ENCODE data around the gene DYSF. TPM values are rescaled to one million over a fixed set of nuclear protein-coding genes. Genes with fewer than 3 reads are reported as not detected.
A peak's percentile ranks its signal among the peaks of the same experiment; 100 is the strongest.

The DYSF gene
- total RNA-seq, 1 experiment from 2014 or later, result 2.2 TPM

GRCh38 chr2:71531522-71532047 is 78.2 kb downstream of the DYSF start:
- Histone ChIP-seq H3K4me3 (ENCODE audit: low read depth, low read length) (no peak overlapping the region), H3K36me3 (ENCODE audit: control insufficient read depth, insufficient read depth, low read length) (no peaks in the 10 kb centered on the region), H3K27me3 (replicated peaks; ENCODE audit: control insufficient read depth, insufficient read depth, low read length) (no peaks in the 10 kb centered on the region; the same call in 1 of the 2 replicates), H3K4me1 (no peaks in the 10 kb centered on the region), H3K9me3 (no peaks in the 10 kb centered on the region)
- Mint-ChIP-seq H3K27me3 (ENCODE audit: insufficient read depth, unreplicated experiment) (peaks cover 12% of the 10 kb centered on the region), H3K4me1 (ENCODE audit: low read depth, unreplicated experiment) (no peaks in the 10 kb centered on the region), H3K9me3 (ENCODE audit: unreplicated experiment) (no peaks in the 10 kb centered on the region), H3K27ac (ENCODE audit: unreplicated experiment) (no peak overlapping the region), H3K36me3 (ENCODE audit: insufficient read depth, unreplicated experiment) (no peaks in the 10 kb centered on the region), H3K4me3 (ENCODE audit: unreplicated experiment) (no peak overlapping the region)
- BruUV-seq (replicated peaks), result no TSS peak
- TF ChIP-seq CTCF (IDR thresholded peaks at IDR 0.05; ENCODE audit: insufficient read depth in 1 of 2, low read depth in 1 of 2, low read length in 1 of 2, severe bottlenecking in 1 of 2, unreplicated experiment in 1 of 2), result no peak
- POLR2A ChIA-PET, result no interaction called here
- CTCF ChIA-PET, result no interaction called here
- DNase-seq, result no peak
- intact Hi-C loops (cut with micrococcal nuclease; ENCODE audit: unreplicated experiment), result no loop called here

- Histone ChIP-seq H3K4me3 (ENCODE audit: low read depth, low read length) (no peak overlapping the region), H3K27me3 (replicated peaks; ENCODE audit: control insufficient read depth, insufficient read depth, low read length) (no peaks in the 10 kb centered on the region; the same call in 1 of the 2 replicates), H3K4me1 (no peaks in the 10 kb centered on the region), H3K36me3 (ENCODE audit: control insufficient read depth, insufficient read depth, low read length) (no peaks in the 10 kb centered on the region), H3K9me3 (no peaks in the 10 kb centered on the region)
- H3K27me3 Mint-ChIP-seq (ENCODE audit: insufficient read depth, unreplicated experiment), result peaks cover 12% of the 10 kb centered on the region
- no peak overlapping the region for H3K4me3 Mint-ChIP-seq (ENCODE audit: unreplicated experiment)
- H3K27ac Mint-ChIP-seq (ENCODE audit: unreplicated experiment), result no peak overlapping the region
- DNase-seq, result peak in 1 of 2 experiments; percentile 10
- H3K4me1 Mint-ChIP-seq (ENCODE audit: low read depth, unreplicated experiment), result no peaks in the 10 kb centered on the region
- ChIA-PET POLR2A (no interaction called here), CTCF (no interaction called here)
- BruUV-seq (replicated peaks), result no TSS peak
- no peaks in the 10 kb centered on the region for H3K36me3 Mint-ChIP-seq (ENCODE audit: insufficient read depth, unreplicated experiment)
- TF ChIP-seq CTCF (IDR thresholded peaks at IDR 0.05; ENCODE audit: insufficient read depth in 1 of 2, low read depth in 1 of 2, low read length in 1 of 2, severe bottlenecking in 1 of 2, unreplicated experiment in 1 of 2), result no peak
- no peaks in the 10 kb centered on the region for H3K9me3 Mint-ChIP-seq (ENCODE audit: unreplicated experiment)
- intact Hi-C loops (cut with micrococcal nuclease; ENCODE audit: unreplicated experiment), result no loop called here
Measured at GRCh38 chr2:71532327-71532726, 79.0 kb downstream of the DYSF start.

GRCh38 chr2:71534201-71534600 is 80.8 kb downstream of the DYSF start:
- Histone ChIP-seq H3K4me1 (no peaks in the 10 kb centered on the region), H3K36me3 (ENCODE audit: control insufficient read depth, insufficient read depth, low read length) (no peaks in the 10 kb centered on the region), H3K27me3 (replicated peaks; ENCODE audit: control insufficient read depth, insufficient read depth, low read length) (no peaks in the 10 kb centered on the region; the same call in 1 of the 2 replicates), H3K4me3 (ENCODE audit: low read depth, low read length) (no peak overlapping the region), H3K9me3 (no peaks in the 10 kb centered on the region)
- no peaks in the 10 kb centered on the region for H3K4me1 Mint-ChIP-seq (ENCODE audit: low read depth, unreplicated experiment)
- H3K9me3 Mint-ChIP-seq (ENCODE audit: unreplicated experiment), result no peaks in the 10 kb centered on the region
- CTCF ChIA-PET, result no interaction called here
- H3K4me3 Mint-ChIP-seq (ENCODE audit: unreplicated experiment), result no peak overlapping the region
- H3K27me3 Mint-ChIP-seq (ENCODE audit: insufficient read depth, unreplicated experiment), result peaks cover 3% of the 10 kb centered on the region
- intact Hi-C loops (cut with micrococcal nuclease; ENCODE audit: unreplicated experiment), result no loop called here
- no TSS peak for BruUV-seq (replicated peaks)
- POLR2A ChIA-PET, result no interaction called here
- no peaks in the 10 kb centered on the region for H3K36me3 Mint-ChIP-seq (ENCODE audit: insufficient read depth, unreplicated experiment)
- TF ChIP-seq CTCF (IDR thresholded peaks at IDR 0.05; ENCODE audit: insufficient read depth in 1 of 2, low read depth in 1 of 2, low read length in 1 of 2, severe bottlenecking in 1 of 2, unreplicated experiment in 1 of 2), result no peak
- DNase-seq, result peak in 1 of 2 experiments; percentile 4
- no peak overlapping the region for H3K27ac Mint-ChIP-seq (ENCODE audit: unreplicated experiment)

Measured in Caco-2 (cell line).